ENCODE data around the gene ZNF385C.

DNA sequence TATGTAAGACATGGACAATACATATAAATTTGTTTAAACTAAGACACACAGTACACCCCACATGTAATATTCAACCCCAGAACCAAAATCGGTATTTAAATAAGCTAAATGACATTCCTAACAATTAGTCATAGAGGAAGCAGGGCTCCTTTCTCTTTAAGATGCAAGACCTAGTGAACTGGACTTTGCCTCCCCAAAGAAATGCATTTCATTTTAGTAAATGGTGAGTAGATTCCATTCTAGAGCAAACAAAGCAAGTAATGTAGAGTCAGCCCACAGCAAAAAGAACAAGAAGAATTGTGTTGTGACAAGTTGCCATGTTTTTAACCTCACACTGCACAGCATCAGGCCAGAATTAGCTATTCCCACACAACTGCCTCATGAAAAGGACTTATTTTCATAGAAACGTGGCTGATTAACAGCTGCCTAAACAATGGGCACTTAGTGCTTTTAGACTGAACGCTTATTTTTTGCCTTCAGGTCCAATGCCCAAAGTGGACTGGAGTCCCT is 95.4 kb downstream of the ZNF385C start:
- TF ChIP-seq, protein P1, sequence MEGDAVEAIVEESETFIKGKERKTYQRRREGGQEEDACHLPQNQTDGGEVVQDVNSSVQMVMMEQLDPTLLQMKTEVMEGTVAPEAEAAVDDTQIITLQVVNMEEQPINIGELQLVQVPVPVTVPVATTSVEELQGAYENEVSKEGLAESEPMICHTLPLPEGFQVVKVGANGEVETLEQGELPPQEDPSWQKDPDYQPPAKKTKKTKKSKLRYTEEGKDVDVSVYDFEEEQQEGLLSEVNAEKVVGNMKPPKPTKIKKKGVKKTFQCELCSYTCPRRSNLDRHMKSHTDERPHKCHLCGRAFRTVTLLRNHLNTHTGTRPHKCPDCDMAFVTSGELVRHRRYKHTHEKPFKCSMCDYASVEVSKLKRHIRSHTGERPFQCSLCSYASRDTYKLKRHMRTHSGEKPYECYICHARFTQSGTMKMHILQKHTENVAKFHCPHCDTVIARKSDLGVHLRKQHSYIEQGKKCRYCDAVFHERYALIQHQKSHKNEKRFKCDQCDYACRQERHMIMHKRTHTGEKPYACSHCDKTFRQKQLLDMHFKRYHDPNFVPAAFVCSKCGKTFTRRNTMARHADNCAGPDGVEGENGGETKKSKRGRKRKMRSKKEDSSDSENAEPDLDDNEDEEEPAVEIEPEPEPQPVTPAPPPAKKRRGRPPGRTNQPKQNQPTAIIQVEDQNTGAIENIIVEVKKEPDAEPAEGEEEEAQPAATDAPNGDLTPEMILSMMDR (IDR thresholded peaks at IDR 0.05), result no peak
- no peak for TF ChIP-seq POLR2AphosphoS5 (IDR thresholded peaks at IDR 0.05)
- no peak for TF ChIP-seq POLR2A (IDR thresholded peaks at IDR 0.05)

All from breast epithelium (tissue), 3 donors.